ENCODE measurements around the gene OSBPL10. TPM values are rescaled to one million over a fixed set of nuclear protein-coding genes. Genes with fewer than 3 reads are reported as not detected.

OSBPL10 gene
- total RNA-seq, 4 donors from 2014 or later = 12.5 to 38.3 (median 22.7) TPM

- Histone ChIP-seq H3K36me3 (no peaks in the 10 kb centered on the region), H3K4me3 (no peak overlapping the region), H3K4me1 (no peaks in the 10 kb centered on the region), H3K9me3 (no peaks in the 10 kb centered on the region), H3K27me3 (no peaks in the 10 kb centered on the region), H3K27ac (no peak overlapping the region)
- no peak for TF ChIP-seq POLR2A (IDR thresholded peaks at IDR 0.05)
- TF ChIP-seq EP300 (IDR thresholded peaks at IDR 0.05) = no peak
- no peak for TF ChIP-seq CTCF (IDR thresholded peaks at IDR 0.05)
- no peak for TF ChIP-seq POLR2AphosphoS5 (IDR thresholded peaks at IDR 0.05)
- DNase-seq (ENCODE audit: low spot score in 2 of 2) = no peak
- 95% methylated on average over 1 of the region's 1 CpG for WGBS
These were observed 240.7 kb downstream of the OSBPL10 start for GRCh38 chr3:31740397-31740796.

- 61% methylated on average over 7 of the region's 7 CpGs for WGBS
- TF ChIP-seq POLR2A (IDR thresholded peaks at IDR 0.05) = no peak
- TF ChIP-seq POLR2AphosphoS5 (IDR thresholded peaks at IDR 0.05) = no peak
- TF ChIP-seq EP300 (IDR thresholded peaks at IDR 0.05) = no peak
- TF ChIP-seq CTCF (IDR thresholded peaks at IDR 0.05) = no peak
- Histone ChIP-seq H3K4me3 (no peak overlapping the region), H3K9me3 (no peaks in the 10 kb centered on the region), H3K27me3 (no peaks in the 10 kb centered on the region), H3K4me1 (no peaks in the 10 kb centered on the region), H3K36me3 (no peaks in the 10 kb centered on the region), H3K27ac (no peak overlapping the region)
- no peak for DNase-seq (ENCODE audit: low spot score in 2 of 2)
These were observed 242.7 kb downstream of the OSBPL10 start for GRCh38 chr3:31738412-31738811.

GRCh38 chr3:31735667-31736066, 245.4 kb downstream of the OSBPL10 start:
- Histone ChIP-seq H3K4me3 (no peak overlapping the region), H3K4me1 (no peaks in the 10 kb centered on the region), H3K27ac (no peak overlapping the region), H3K27me3 (no peaks in the 10 kb centered on the region), H3K36me3 (no peaks in the 10 kb centered on the region), H3K9me3 (no peaks in the 10 kb centered on the region)
- DNase-seq (ENCODE audit: low spot score in 2 of 2) = no peak
- TF ChIP-seq POLR2AphosphoS5 (IDR thresholded peaks at IDR 0.05) (no peak), EP300 (IDR thresholded peaks at IDR 0.05) (no peak), POLR2A (IDR thresholded peaks at IDR 0.05) (no peak), CTCF (IDR thresholded peaks at IDR 0.05) (no peak)
- WGBS = 88% methylated on average over 5 of the region's 5 CpGs

- TF ChIP-seq POLR2A (IDR thresholded peaks at IDR 0.05) (no peak), POLR2AphosphoS5 (IDR thresholded peaks at IDR 0.05) (no peak), CTCF (IDR thresholded peaks at IDR 0.05) (no peak), EP300 (IDR thresholded peaks at IDR 0.05) (no peak)
- DNase-seq (ENCODE audit: low spot score in 2 of 2) = no peak
- Histone ChIP-seq H3K9me3 (no peaks in the 10 kb centered on the region), H3K27ac (no peak overlapping the region), H3K4me1 (no peaks in the 10 kb centered on the region), H3K27me3 (no peaks in the 10 kb centered on the region), H3K4me3 (no peak overlapping the region), H3K36me3 (no peaks in the 10 kb centered on the region)
- WGBS = 58% methylated on average over 4 of the region's 4 CpGs
These were observed 247.8 kb downstream of the OSBPL10 start for GRCh38 chr3:31733234-31733667.

- no peak for TF ChIP-seq CTCF (IDR thresholded peaks at IDR 0.05)
- TF ChIP-seq POLR2AphosphoS5 (IDR thresholded peaks at IDR 0.05) = no peak
- 59% methylated on average over 8 of the region's 8 CpGs for WGBS
- H3K27ac ChIP-seq = no peak overlapping the region
- H3K27me3 ChIP-seq = no peaks in the 10 kb centered on the region
- H3K4me1 ChIP-seq = no peaks in the 10 kb centered on the region
- DNase-seq (ENCODE audit: low spot score in 2 of 2) = no peak
- no peaks in the 10 kb centered on the region for H3K9me3 ChIP-seq
- H3K36me3 ChIP-seq = no peaks in the 10 kb centered on the region
- H3K4me3 ChIP-seq = no peak overlapping the region
These were observed 248.5 kb downstream of the OSBPL10 start for GRCh38 chr3:31732548-31732947.
